Peyer's patch (tissue), 4 donors: ENCODE measurements around the gene USP31.

Experiments
- CTCF ChIP-seq, 6 experiments: fragments of 450-650 bp in 4 of 6; fragments of 200-600 bp in 2 of 6; sonication (generic) in 1 of 6; IDR thresholded peaks; one replicate each; pipeline ENCODE4 v1.5.1; 2017 to 2019; ENCODE audit warnings: antibody characterized with exemption in 6 of 6, mild to moderate bottlenecking in 3 of 6, moderate library complexity in 1 of 6
- POLR2A ChIP-seq, 2 donors: fragments of 450-650 bp; IDR thresholded peaks; one replicate each; pipeline ENCODE4 v1.5.1; 2017; ENCODE audit warnings: antibody characterized with exemption in 2 of 2, mild to moderate bottlenecking in 2 of 2, moderate library complexity in 2 of 2

GRCh38 chr16:23149993-23150364 is 727 bp upstream of the USP31 start:
- TF ChIP-seq CTCF (IDR thresholded peaks at IDR 0.05): no peak
- TF ChIP-seq POLR2A (IDR thresholded peaks at IDR 0.05): no peak
